AG04449 (cell line): ENCODE measurements around the gene MRPL9.
A peak's percentile ranks its signal among the peaks of the same experiment; 100 is the strongest.

Source experiments
- CTCF ChIA-PET: fragments of 350-600 bp; formaldehyde crosslinking; extraction: SDS; loops from one replicate; lab custom pipeline; 2021; ENCODE audit warnings: antibody characterized with exemption; lab: Yijun Ruan, JAX
- POLR2A ChIA-PET: fragments of 400-600, 350-600 bp; formaldehyde crosslinking; extraction: SDS; loops from one replicate; lab custom pipeline; 2020; ENCODE audit warnings: antibody characterized with exemption, inconsistent platforms; lab: Yijun Ruan, JAX
- DNase-seq: peaks from one replicate; pipeline ENCODE4 v3.0.0-alpha.2; 2010; ENCODE audit warnings: low read depth, low spot score
- H3K4me3 ChIP-seq: 2 replicates; pipeline ENCODE4 v1.5.1; 2011; ENCODE audit warnings: low read depth, mild to moderate bottlenecking, control low read depth, low read length
- CTCF ChIP-seq: IDR thresholded peaks from one replicate; pipeline ENCODE4 v1.5.1; 2011; ENCODE audit warnings: mild to moderate bottlenecking, moderate library complexity, low read length, control low read depth, inconsistent platforms; ENCODE audit not compliant: insufficient read depth; ENCODE audit errors: missing control alignments

The MRPL9 gene

GRCh38 chr1:151763990-151764389 lies 694 bp upstream of the MRPL9 start:
- no peak for DNase-seq
- ChIA-PET POLR2A (no interaction called here), CTCF (interaction anchor here (0.8 to 1.2 kb wide), 2 partner anchors 23 to 71 kb away, joined by 3 to 4 read pairs; no protein-coding TSS in a partner anchor)
- peak overlapping the region; percentile 90 for H3K4me3 ChIP-seq
- no peak for TF ChIP-seq CTCF

- ChIA-PET POLR2A (no interaction called here), CTCF (interaction anchor here (1.3 kb wide), 1 partner anchor 167 kb away, joined by 3 read pairs; no protein-coding TSS in a partner anchor)
- no peak overlapping the region for H3K4me3 ChIP-seq
- no peak for DNase-seq
- TF ChIP-seq CTCF = no peak
These were observed 2.5 kb downstream of the MRPL9 start for GRCh38 chr1:151760597-151761385.

- DNase-seq = no peak
- no peak for TF ChIP-seq CTCF
- POLR2A ChIA-PET = no interaction called here
- CTCF ChIA-PET = no interaction called here
- H3K4me3 ChIP-seq = no peak overlapping the region
These were observed 4.1 kb downstream of the MRPL9 start for GRCh38 chr1:151759241-151759640.

- TF ChIP-seq CTCF = no peak
- ChIA-PET CTCF (interaction anchor here (1.4 to 1.5 kb wide), 2 partner anchors 21 to 245 kb away, joined by 3 to 4 read pairs; partner anchors contain the start of gene CGN), POLR2A (no interaction called here)
- no peak for DNase-seq
- no peak overlapping the region for H3K4me3 ChIP-seq
These were observed 7.0 kb downstream of the MRPL9 start for GRCh38 chr1:151756291-151756690.

GRCh38 chr1:151741516-151741915 lies 21.8 kb downstream of the MRPL9 start:
- TF ChIP-seq CTCF = no peak

GRCh38 chr1:151739590-151740355 lies 23.5 kb downstream of the MRPL9 start:
- H3K4me3 ChIP-seq = no peak overlapping the region
- ChIA-PET POLR2A (no interaction called here), CTCF (interaction anchor here (0.7 to 2.4 kb wide), 3 partner anchors 47 to 372 kb away, joined by 4 to 10 read pairs (median 6); no protein-coding TSS in a partner anchor)
- DNase-seq = no peak
- TF ChIP-seq CTCF = no peak

More at GRCh38 chr1:151741516-151741915, 21.8 kb downstream of the MRPL9 start:
- no peak overlapping the region for H3K4me3 ChIP-seq
- ChIA-PET POLR2A (no interaction called here), CTCF (interaction anchor here (2.8 kb wide), 1 partner anchor 7 kb away, joined by 20 read pairs; no protein-coding TSS in a partner anchor)
- no peak for DNase-seq
